ENCODE measurements around the gene XPR1.
A peak's percentile ranks its signal among the peaks of the same experiment; 100 is the strongest.

Gene XPR1

DNA sequence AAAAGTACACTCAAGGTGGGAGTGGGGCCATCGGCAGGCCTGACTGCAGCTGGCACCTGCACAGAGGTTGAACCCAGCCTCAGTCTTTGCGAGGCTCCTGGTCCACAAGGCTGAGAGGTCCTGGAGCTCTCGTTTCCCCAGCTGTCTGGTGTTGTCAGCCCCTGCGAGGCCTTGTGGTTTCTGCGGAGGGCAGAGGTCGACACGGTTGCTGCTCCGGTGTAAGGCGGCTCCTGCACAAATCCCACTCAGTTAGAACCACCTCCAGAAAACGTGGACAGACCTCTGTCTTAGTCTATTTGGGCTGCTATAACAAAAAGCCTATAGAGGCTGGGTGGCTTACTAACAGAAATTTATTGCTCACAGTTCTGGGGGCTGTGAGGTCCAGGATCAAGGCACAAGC, 286.7 kb downstream of the XPR1 start:
- H3K4me3 ChIP-seq (ENCODE audit: control insufficient read depth, low read depth, low read length) = no peak overlapping the region
- TF ChIP-seq, protein P1, sequence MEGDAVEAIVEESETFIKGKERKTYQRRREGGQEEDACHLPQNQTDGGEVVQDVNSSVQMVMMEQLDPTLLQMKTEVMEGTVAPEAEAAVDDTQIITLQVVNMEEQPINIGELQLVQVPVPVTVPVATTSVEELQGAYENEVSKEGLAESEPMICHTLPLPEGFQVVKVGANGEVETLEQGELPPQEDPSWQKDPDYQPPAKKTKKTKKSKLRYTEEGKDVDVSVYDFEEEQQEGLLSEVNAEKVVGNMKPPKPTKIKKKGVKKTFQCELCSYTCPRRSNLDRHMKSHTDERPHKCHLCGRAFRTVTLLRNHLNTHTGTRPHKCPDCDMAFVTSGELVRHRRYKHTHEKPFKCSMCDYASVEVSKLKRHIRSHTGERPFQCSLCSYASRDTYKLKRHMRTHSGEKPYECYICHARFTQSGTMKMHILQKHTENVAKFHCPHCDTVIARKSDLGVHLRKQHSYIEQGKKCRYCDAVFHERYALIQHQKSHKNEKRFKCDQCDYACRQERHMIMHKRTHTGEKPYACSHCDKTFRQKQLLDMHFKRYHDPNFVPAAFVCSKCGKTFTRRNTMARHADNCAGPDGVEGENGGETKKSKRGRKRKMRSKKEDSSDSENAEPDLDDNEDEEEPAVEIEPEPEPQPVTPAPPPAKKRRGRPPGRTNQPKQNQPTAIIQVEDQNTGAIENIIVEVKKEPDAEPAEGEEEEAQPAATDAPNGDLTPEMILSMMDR (IDR thresholded peaks at IDR 0.05; ENCODE audit: control insufficient read depth, insufficient read depth, low read depth, low read length, missing control alignments) = no peak
- DNase-seq (ENCODE audit: low read depth) = no peak

GRCh38 chr1:180919183-180919700, 287.4 kb downstream of the XPR1 start:
- DNase-seq (ENCODE audit: low read depth) = no peak
- TF ChIP-seq, protein P1 (IDR thresholded peaks at IDR 0.05; ENCODE audit: control insufficient read depth, insufficient read depth, low read depth, low read length, missing control alignments) = no peak
- H3K4me3 ChIP-seq (ENCODE audit: control insufficient read depth, low read depth, low read length) = no peak overlapping the region

DNA sequence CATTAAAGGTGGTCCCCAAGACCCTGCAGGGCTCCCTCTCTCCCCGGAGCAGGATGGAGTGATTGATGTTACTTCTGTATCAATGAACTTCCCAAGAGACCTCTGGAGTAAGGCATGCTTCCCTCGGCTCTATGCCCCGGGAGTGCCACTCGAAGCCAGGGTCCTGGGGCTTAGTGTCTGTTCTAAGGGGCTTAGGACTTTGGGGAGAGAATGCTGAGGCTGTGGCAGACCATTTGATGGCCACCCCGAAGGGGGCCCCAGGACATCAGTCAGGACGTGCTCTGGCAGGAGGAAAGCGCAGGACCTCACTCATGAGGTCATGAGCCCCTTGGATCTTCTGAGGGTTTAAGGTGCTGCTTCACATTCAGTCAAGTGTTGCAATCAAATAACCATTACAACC, 288.4 kb downstream of the XPR1 start:
- TF ChIP-seq, protein P1 (IDR thresholded peaks at IDR 0.05; ENCODE audit: control insufficient read depth, insufficient read depth, low read depth, low read length, missing control alignments) = no peak
- DNase-seq (ENCODE audit: low read depth) = no peak
- H3K4me3 ChIP-seq (ENCODE audit: control insufficient read depth, low read depth, low read length) = no peak overlapping the region

- H3K4me3 ChIP-seq (ENCODE audit: control insufficient read depth, low read depth, low read length) = no peak overlapping the region
- TF ChIP-seq, protein P1 (IDR thresholded peaks at IDR 0.05; ENCODE audit: control insufficient read depth, insufficient read depth, low read depth, low read length, missing control alignments) = peak; percentile 36
- no peak for DNase-seq (ENCODE audit: low read depth)
Measured at GRCh38 chr1:180920702-180921101, 288.9 kb downstream of the XPR1 start.

DNA sequence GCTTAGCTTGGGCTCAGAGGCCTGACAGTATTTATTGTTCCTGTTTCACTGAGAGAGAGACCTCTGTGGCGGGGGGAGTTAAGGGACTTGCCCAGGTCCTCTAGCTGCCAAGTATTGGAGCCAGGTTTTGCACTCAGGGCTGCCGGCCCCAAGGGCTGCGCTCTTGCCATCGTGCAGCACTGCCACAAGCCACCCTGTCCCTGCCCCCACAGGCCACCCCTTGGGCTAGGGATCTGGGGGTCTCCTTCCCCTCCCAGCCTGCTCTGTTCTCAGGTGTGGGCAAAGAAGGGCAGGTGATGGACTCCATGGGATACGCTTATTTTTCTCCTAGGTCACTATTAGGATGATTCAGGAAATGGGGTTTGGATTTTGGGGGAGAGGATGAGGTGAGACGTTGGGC, 289.6 kb downstream of the XPR1 start:
- H3K4me3 ChIP-seq (ENCODE audit: control insufficient read depth, low read depth, low read length) = no peak overlapping the region
- no peak for DNase-seq (ENCODE audit: low read depth)
- TF ChIP-seq, protein P1 (IDR thresholded peaks at IDR 0.05; ENCODE audit: control insufficient read depth, insufficient read depth, low read depth, low read length, missing control alignments) = no peak

DNA sequence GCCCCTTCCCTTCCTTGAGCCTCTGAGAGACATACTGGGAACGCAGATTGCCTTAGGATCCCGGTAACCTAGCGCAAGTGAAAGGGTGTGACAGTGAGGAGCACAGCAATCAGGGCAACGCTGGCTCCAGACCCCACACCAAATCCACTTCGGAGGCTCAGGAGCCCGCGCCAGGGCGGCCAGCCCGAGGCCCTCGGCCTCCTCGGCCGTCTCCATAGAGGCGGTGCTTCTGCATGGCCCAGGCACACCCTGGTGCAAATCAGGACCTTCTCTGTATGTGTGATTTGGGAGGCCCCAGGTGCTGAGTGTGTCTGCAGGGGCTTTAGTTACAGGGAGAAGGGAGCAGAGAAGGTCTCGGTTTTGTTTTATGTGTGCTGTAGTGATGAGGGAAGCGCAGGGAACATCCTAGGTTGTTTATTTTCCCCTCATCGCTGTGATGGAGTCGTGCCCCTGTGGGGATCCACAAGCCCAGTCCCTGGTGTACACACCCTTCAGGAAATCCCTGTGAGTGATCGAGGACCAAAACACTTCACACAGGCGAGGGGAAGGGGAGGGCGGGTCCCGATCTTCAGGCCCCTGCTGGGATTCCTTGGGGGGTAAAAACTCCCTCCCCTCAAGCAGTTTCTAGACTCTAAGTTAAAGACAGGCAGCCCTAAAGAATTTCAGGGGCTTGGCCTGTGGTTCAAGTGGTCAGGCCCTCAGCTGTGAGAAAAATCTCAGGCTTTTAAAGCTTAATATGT, 290.2 kb downstream of the XPR1 start:
- no peak overlapping the region for H3K4me3 ChIP-seq (ENCODE audit: control insufficient read depth, low read depth, low read length)
- DNase-seq (ENCODE audit: low read depth) = no peak
- TF ChIP-seq, protein P1 (IDR thresholded peaks at IDR 0.05; ENCODE audit: control insufficient read depth, insufficient read depth, low read depth, low read length, missing control alignments) = no peak
